HG03045 (cell line): ENCODE data around the gene HILPDA.

Source experiments
- ATAC-seq: cut with Tn5 transposase; IDR thresholded peaks from one replicate; pipeline ENCODE4 v1.9.1; 2021; ENCODE audit warnings: mild to moderate bottlenecking, moderate library complexity; ENCODE audit not compliant: unreplicated experiment

The HILPDA gene

DNA sequence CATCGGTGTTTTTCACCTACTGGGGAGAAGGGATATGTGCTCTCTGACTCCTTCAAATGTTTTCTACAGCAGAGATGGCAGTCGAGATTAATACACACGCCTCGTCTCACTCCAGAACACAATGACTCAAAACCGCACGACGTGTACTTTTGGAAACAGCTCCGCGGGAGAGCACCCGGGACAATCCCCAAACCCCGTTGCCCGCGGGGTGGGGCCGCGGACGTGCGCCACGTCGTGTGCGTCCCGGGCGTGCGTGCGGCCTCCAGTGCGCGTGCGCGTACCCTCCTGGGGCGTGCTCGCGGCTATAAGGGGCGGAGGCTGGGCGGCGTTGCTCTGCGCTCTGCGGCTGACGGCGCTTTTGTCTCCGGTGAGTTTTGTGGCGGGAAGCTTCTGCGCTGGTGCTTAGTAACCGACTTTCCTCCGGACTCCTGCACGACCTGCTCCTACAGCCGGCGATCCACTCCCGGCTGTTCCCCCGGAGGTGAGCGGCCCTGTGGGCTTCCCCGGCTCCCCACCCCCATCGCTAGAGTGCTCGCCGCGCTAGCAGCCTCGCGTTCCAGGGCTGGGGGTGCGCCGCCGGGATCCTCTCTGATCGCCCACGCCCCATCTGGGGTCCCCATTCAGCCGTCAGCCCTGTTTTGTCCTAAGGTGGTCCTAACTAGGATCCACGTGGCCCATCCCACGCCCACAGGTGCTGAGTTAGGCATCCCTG, at the start of gene HILPDA:
Gene HILPDA, plus strand, starts transcription at position 336 of the 712 bp plus-strand sequence. CDS start 1,391 bp downstream, outside the sequence.
- peak; percentile 89 for ATAC-seq

GRCh38 chr7:128406314-128407232, 49.1 kb upstream of the HILPDA start:
- ATAC-seq, result no peak

- ATAC-seq, result no peak
These were observed 48.5 kb upstream of the HILPDA start for GRCh38 chr7:128407233-128407589.

GRCh38 chr7:128407751-128408708, 47.6 kb upstream of the HILPDA start:
- ATAC-seq, result no peak

DNA sequence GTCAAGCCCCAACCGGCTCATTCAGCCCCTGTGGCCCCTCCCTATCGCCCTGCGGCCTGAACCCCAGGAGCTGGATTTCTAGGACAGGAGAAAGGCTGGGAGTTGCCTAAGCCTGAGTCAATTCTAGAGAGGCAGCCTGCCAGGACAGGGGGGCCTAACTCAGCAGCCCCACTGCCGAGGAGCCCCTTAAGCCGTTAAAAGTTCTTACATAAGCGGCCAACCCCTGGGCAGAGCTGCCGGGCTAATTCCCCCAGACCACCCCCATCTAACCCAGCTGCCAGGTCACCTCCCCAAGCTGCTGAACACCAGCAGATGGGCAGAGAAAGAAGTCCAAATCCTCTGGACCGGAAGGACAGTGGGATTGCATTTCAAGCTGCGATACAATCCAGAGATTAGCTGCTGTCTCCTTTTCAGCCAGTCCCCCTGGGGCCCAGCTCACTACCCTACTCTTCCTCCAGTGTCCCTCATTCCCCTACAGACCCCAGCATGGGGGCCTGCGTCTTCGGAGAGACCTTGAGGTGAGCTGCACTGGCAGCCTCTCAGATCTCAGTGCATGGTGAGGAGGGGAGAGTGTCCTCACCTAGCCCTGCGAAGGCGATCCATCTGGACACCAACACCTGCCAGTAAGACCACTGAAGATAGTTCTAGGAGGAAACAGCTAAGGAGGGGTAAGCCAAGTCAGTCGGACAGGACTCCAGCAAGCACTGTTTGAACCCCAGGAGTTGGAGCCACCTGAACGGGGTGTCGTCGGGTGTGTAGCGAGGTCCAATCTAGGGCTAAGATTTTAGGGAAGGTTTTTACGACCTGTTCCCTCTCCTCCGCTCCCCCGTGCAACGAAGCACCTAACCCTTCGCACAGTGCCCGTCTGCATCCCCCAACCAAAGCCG, 46.7 kb upstream of the HILPDA start:
- no peak for ATAC-seq

- peak; percentile 79 for ATAC-seq
These were observed 45.9 kb upstream of the HILPDA start, which contains the start of gene IMPDH1 for GRCh38 chr7:128409596-128410450. Gene IMPDH1, minus strand, starts transcription at chr7:128409982. Its CDS starts 81 bp downstream, at chr7:128409901.

DNA sequence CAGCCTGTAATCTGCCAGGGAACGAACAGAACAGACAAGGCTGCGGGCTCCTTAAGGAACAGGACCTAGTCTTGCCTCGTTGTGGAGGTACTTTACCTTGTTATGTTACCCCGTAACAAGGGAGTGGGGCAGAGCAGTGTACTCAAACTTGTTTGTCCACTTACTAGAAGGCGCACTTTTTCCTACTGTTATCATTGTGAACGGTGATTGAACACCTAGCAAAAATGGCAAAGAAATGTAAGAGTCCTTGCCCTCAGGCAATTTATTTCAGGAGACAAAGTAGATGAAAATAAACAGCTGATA, 45.3 kb upstream of the HILPDA start:
- ATAC-seq, result peak; percentile 1

GRCh38 chr7:128415217-128415785, 40.4 kb upstream of the HILPDA start:
- ATAC-seq, result no peak

GRCh38 chr7:128417071-128417470, 38.6 kb upstream of the HILPDA start:
- no peak for ATAC-seq

DNA sequence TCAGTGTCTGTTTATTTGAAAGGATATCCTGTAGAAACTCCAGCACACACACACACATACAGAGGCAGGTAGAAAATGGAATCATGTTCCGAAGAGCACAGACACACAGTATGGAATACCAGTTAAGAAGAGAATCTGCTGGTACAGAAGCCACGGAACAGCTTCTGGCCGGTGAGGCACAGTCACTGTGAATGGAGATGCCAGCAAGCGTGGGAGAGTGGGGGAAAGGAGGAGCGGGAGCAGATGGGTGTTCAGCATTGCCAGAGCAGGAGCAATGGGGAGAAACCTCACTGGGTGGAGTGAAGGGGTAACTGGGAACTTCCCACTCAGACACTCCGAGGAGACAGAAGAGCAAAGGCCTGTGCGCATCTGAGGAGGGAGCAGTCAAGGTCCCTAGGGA, 36.4 kb upstream of the HILPDA start:
- no peak for ATAC-seq

- no peak for ATAC-seq
These were observed 34.9 kb upstream of the HILPDA start for GRCh38 chr7:128420773-128421172.

DNA sequence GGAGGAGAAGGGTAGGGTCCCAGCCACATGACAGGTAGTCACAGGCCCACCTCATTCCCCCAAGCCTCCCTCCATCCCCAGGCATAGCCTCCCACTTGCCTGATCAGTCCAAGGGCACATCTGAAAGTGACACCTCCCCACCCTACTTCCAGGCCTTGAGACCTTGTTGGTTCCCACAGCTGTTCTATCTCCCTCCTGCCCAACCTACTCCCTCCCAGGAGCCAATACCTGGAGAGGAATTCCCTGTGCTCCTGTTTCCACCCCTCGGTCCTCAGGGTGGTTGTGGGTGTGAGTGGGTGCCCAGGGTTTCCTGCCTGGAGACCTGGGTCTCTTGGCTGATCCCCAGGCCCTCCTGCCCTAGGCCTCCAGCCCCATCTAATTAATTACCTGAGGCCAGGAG, 34.3 kb upstream of the HILPDA start:
- ATAC-seq, result no peak

- no peak for ATAC-seq
These were observed 33.6 kb upstream of the HILPDA start for GRCh38 chr7:128422037-128422436.

- ATAC-seq, result no peak
These were observed 32.8 kb upstream of the HILPDA start for GRCh38 chr7:128422842-128423241.

DNA sequence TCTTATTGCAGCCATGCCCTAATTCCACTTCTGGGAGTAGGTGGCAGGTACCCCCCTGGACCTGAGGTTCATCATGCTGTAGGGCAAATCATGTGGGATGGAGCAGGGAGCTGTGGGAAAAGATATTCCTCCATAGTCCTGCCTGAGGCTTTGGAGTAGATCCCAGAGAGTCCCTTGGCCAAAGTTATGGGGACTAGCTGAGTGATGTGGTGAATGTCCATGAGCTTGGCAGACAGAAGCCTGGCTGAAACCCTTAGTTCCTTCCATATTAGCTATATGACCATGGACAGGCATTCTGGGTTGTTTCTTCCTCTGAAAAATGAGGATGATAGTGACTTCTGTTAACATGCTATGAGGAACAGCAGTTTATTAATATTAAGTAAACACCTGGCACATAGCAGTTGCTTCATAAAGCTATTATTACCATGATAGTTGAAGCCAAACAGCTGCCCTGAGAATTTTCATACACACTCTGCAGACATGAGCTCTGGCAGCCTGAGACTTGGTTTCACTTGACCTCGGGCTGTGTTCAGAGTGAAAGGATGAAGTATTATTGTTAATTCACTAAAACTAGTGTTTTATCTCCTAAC, 30.9 kb upstream of the HILPDA start:
- ATAC-seq, result no peak

DNA sequence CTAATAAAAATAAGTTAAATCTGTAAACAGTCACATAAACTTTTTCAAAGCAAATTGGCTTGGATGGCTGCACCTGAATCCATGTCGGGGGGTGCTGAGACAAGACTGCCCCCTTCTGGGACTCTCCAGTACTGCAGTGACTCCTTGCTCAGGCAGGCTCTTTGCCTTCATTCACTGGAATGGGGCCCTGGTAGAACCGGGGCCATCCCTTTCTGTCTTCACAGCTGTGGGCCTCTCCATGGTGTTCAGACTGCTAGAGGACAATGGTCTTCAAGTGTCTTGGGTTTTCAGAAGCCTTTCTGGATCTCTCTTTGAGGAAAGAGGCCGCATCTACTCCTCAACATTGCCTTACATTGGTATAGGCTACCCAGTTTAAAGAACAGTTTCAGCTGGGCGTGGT, 29.8 kb upstream of the HILPDA start:
- ATAC-seq, result no peak

DNA sequence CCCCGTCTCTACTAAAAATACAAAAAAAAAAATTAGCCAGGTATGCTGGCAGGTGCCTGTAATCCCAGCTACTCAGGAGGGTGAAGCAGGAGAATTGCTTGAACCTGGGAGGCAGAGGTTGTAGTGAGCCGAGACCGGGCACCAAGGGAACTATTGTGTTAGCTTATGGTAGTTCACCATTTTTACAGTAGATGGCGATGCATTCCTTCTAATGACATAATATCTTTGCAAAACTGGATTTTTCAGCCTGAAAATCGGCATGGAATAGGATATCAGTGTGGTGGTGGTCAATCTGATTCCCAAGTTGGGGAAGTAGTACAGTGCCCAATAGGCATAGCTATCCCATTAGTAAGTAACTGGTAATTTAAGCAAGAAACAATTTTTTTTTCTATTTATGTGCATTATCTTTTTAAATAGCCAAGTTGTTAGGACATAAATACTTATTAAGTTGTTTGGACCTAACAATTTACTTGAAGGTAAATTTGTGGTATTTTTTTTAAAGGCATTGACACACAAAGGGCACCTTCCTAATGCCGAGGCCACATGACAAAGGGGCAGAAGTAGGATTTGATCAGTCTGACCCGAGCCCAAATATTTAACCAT, 28.3 kb upstream of the HILPDA start:
- no peak for ATAC-seq

DNA sequence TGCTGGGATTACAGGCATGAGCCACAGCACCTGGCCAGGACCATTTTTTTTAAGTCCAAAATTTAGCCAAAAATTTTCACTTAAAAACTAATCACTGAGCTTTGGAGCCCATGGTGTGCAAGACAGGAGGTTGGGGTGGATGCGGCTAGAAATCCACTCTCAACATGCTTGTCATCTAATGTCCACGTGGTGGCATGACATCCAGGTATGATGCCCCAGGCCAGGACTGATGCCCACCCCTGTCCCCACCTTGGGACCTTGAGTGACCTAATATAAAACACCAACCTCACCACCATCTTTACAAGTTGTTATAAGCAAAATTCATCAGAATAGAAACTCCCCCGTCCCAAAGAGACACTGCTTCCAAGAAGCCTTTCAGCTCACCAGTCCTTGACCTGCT, 25.5 kb upstream of the HILPDA start:
- ATAC-seq, result no peak
